Inflammatory macrophage (primary cell): Measurements from ENCODE around the gene TANC1.
"Not testable (repeated sequence)": the region's sequence is repeated elsewhere in the genome, so short reads cannot be mapped to it uniquely, and the experiment has no call there.

ENCODE experiments used
- DNase-seq, 2 donors: peaks; one replicate each; pipeline ENCODE4 v3.0.0-alpha.2; 2020 to 2022

The TANC1 gene

DNA sequence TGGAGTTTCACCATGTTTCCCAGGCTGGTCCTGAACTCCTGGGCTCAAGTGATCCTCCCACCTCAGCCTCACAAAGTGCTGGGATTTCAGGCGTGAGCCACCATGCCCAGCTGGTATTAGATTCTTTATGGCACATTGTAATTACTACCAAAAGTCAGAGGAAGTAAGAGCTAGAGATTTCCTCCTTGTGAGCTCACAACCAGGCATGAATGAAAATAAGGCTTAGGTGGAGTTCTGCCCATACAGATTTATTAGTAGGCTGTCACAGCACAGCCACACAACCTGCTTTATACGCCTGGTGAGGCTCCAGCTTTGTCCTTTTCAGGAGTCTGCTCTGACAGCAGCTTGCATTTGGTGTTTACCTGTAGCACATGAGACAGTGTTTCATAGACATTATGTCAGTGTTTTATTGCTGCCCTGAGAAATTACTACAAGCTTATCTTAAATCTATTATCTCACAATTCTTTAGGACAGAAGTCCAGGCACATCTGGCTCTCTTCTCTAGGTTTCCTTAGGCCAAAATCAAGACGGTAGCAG, 156.6 kb downstream of the TANC1 start:
- DNase-seq = peak; percentile 6 to 34

DNA sequence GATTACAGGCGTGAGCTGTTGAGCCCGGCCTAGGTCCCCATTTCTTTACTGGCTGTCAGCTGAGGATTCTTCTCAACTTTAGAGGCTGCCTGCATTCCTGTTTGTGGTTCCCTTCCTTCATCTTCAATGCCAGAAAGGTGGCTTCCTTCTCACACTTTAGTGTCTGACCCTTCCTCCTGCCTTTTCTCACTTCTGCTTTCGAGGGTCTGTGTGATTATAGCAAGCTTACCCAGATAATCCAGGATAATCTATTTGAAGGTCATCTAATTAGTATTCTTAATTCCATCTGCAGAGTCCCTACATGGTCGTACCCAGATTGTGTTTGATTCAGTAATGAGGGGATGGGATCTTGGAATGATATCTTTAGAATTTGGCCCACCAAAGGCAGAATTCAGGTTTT, 157.4 kb downstream of the TANC1 start:
- DNase-seq = no peak

DNA sequence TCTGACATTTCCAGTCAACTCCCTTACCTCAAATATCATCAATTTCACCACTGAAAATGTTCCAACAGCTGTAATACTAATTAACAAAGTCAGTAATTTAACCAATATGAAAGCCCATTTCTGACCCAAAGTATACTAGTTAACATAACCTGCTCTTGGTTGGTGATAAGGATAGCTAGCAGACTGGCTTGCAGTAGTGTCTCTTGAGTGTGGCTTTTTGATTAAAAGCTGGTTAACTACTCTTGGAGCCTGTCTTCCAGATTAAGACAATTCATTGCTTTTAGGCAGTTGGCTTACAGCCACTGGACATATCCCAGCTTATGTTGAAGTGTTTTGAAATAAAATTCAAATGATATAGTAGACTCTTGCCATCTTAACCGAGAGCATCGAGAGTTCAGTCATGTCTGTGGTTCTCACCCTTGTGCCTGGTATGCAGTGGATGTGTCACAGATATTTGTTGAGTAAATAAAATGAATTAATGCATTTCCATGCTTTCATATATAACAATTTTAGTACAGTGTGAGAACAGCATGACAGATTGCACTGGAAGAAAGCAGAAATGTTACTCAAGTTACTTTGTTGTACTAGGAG, 158.1 kb downstream of the TANC1 start:
- DNase-seq = no peak

DNA sequence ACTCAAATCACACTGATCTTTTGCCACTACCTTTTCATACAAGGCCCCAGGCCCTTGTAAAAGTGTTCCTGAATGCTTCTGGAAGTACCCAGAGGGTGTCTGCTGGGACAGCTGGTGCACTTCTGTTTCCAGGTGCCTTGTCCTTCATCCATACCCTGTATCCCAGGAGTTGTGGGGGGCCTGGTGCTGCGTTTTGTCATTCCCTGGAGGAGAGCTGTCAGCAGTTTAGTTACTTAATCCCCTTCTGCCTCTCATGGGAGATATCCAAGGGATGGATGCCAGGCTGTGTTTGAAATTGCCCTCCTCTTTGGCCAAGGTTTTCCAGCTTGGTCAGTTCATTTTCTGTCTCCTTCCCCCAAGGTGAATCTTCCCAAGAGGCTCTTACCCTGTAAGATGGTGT, 159.8 kb downstream of the TANC1 start:
- DNase-seq = no peak

DNA sequence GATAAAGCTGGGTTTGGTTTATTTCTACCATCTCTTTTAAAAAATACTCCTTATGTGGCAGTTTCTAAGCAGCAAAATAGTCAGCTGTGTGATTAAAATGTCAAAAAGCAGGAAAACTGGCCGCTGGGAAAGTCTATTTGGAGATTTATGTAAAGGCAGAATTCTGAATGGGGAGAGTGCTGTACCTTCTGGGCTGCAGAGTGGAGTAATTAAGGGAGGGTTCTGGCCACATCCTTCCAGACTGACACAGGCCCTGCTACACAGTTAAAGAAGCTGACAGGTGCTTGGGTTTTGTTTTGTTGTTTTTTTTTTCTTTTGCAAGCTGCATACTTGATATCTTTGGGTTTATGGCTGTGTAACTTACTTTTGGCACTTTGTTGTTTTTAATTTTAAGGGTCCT, 160.8 kb downstream of the TANC1 start:
- DNase-seq = no peak

DNA sequence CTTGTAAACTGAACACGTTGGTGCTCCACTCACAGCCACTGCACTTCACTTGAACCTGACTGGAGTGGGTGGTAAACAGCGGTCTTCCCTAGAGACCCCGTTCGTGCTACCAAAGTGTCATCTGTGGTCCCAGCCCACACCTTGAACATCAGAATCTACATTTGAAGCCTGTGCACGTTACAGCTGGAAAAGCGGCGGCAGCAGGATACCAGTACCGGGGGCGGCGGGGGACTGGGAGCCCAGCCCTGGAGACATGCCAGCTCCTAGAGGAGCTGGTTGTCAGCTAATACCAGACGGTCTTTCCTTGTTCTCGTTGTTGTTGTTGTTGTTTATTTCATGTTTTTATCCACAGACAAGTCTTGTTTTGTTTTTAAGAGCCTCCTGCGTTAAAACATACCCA, 161.4 kb downstream of the TANC1 start:
- no peak for DNase-seq

DNA sequence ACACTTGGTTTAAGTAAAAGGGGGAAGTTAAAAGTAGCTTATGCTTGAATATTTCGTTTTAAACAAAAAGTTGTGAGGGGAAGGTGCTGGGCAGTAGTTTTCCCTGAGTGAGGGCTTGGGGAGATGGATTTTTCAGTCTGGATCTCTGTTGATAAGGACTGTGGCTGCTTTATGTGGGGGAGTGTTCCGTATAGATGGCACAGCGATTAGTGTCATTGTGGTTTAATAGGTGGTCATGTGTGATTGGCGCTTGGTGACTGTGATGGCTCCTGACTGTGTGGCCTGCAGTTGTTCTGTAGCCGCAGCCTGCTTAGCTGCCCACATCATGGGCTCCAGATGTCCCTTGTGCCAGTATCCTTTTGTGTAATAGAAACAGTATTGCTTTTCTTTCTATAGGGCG, 161.9 kb downstream of the TANC1 start:
- DNase-seq = peak in 1 of 2 donors; percentile 36

DNA sequence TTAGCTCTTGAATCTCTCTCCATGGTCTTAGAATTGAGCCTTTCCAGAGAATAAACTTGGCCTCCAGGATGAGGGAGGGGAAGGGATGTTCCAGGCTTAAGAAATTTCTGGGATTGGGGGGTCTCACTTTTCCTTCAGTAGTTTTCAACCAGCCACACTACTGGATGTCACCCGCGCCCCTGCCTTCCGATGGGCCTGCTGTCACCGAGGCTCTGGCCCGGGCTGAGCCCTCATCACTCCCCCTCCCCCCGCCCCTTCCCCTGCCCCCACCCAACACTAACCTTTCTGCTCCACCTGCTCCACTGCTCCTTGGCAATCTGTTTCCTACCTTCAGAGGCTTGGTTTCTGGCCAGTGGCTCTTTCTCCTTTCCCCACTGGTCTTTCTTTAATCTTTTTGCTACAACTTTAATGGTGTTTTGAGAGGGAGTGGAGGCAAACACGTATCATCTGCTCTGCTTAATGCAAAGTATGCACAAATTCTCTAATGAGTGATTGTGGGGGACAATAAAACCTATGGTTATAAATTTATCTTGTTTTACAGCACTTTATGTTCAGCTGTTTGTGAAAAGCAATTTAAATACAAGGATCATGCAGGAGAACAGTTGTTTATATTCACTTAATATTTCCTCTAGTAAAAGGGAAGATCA, 162.9 kb downstream of the TANC1 start:
- DNase-seq = no peak

DNA sequence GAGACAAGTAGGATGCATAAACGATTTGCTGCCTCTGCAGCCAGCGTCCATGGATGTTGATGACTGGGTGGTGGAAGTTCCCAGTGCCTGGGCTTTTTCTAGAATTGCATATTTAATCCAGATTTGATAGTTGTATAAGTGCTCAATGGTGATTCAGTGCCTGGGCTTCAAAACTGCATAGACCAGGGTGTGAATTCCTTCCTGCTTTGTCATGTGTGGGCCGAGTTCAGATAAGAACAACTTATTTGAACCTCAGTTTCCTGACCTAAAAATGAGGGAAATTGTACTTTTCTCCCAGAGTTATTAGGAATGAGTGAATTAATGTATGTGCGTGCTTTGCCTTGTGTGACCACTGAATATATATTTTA, 163.5 kb downstream of the TANC1 start:
- DNase-seq = no peak

DNA sequence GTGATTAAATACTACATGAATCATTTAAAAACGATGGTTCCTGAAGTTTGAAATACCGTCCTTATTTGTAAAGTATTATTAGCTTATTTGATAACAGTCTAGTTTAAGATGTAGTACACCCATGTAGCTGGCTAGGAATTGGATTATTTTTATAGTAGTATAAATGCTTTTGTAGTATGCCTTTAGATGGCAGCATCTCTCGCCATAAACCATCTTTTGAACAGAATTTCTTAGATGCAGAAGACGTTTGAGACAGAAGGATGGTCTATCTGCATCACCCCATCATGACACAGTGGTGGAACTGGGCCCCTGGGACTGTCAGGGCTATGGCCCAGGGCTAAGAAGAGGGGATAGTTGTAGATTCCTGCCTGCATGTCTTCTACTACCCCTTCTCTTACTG, 165.4 kb downstream of the TANC1 start:
- peak in 1 of 2 donors; percentile 9 for DNase-seq

DNA sequence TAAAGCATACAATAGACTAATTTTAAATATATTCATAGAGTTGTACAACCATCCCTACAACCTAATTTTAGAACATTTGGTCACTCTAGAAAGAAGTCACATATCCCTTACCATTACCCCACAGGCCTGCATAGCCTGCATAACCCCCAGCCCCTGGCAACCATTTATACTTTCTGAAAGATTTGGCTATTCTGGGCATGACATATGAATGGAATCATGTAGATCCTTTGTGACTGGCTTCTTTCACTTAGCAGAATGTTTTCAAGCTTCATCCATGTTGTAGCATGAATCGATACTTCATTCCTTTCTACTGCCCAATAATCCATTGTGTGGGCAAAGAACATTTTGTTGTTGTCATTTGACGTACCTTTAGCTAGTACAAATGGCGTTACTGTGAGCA, 166.5 kb downstream of the TANC1 start:
- no peak for DNase-seq

DNA sequence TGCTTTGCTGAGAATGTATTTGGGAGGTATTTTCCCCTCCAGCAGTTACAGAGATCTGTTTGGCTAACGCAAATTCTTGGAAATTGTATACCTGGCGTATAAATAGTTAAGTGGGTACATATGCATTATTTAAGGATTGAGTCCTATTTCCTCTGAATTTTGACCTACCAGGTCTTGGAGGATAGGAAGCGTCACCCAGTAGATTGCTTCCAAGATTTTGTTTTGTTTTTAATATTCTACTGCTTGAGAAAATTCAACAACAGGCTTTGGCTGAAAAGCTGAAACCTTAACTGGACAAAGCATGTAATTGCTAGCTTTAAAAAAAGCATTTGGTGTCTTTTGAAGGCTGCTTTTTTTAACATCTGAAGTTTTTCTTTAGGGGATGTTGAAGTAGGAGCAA, 168.0 kb downstream of the TANC1 start:
- DNase-seq = no peak

DNA sequence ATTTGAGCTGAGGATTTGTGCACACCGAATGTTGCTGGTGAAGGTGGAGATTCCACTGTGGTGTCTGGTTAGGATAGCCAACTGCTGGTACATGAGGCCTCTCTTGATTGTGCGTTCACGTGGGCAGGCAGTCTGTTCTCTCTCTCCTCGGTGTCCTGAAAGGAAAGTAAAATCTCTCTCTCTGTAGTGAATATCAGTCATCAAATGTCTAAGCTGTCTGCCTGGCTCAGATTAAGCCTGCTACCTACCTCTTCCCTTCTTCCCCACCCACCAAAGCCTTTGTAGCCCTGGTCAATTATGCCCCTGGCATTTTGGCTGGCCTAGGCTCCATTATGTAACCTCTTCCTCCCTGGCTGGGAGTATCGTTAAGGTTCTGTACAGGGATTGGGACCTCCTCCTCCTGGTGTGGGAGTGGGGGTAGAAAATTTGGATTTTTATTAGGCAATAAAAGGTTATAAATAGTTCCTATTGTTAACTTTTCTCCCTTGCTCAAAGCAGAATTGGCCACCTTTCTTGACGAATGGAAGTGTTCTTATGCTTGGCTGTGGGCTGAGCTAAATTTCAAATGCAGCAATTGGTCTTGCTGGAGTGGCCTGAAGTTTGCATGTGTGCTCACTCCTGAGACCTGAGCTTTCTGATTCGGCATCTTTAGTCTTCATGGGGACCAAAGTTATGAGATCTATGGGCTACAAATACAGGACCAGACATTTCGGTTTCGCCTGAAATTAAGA, 169.2 kb downstream of the TANC1 start:
- no peak for DNase-seq

DNA sequence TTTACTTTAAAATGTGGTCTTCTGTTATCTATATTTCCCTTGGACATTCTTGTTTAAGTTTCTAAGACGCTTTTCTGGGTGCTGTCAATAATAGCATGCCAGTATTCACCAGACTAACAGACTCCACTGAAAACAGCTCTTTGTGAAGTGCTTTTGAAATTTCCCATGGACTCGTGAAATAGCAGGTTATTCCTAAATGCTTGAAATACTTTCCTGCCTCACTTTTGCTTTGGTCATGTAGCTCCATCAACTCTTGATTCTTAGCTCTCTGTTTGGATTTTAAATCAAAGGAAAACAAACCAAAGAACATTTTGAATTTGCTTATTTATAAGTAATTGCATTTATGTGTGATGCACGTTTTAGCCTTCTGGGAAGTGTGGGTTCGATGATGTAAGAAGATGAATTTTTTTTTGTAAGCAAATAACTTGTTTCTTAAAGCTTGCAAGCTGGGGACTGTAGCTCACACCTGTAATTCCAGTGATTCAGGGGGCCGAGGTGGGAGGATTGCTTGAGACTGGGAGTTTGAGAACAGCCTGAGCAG, 170.3 kb downstream of the TANC1 start:
- DNase-seq = no peak

DNA sequence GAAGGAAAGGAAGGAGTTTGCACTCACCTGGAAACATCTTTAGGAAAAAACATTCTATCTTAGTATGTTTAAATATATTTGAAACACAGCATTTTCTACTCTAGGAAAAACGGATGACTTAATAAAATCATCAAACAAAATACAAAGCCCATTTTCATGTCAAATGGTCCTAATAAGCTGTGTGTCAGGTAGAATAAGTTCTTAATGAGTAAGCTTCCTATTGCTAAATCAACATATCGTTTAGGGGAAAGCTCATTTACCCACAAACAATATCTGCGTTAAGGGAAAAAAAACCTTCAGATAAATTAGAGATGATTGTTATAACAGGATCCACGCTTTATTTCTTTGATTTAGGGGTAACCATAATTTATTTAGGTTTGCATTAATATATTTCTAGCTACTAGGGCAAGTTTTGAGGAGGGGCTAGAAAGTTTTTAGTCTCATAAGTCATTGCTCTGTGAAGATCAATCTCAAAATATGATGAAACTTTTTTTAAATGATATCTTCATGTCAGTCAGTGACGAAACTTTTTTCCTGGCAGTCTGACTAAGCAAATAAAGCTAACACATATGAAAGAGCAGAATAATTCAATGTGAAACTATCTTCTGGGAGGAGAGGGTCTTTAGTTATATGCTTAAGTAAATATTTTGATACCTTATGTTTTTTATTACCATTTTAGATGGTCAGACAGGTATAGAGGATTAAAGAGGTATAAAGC, 170.9 kb downstream of the TANC1 start:
- DNase-seq = no peak

DNA sequence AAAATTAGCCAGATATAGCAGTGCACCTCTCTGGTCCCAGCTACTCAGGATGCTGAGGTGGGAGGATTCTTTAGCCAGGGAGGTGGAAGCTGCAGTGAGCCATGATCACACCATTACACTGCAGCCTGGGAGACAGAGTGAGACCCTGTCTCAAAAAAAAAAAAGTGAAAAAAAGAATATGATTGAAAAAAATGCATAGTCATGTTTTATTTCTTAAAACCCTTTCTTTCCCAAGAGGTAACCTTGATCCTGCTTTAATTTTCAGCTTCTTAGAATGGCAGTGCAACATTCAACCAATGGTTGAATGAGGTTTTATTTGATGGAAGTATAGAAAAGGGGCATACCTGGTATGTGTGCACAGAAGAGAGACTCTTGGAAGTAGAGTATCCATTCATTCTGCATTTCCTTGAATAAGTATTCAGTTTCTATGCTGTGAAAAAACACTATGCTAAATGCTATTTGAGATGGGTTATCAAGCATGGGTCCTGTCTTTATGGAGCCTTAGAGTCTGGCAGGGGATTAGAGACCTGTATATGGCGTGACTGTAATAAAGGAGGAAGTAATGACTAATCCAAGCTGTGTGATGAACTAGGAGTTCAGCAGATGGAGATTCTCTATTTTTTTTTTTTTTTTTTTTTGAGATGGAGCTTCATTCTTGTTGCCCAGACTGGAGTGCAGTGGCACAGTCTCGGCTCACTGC, 171.8 kb downstream of the TANC1 start:
- peak; percentile 31 to 42 for DNase-seq

DNA sequence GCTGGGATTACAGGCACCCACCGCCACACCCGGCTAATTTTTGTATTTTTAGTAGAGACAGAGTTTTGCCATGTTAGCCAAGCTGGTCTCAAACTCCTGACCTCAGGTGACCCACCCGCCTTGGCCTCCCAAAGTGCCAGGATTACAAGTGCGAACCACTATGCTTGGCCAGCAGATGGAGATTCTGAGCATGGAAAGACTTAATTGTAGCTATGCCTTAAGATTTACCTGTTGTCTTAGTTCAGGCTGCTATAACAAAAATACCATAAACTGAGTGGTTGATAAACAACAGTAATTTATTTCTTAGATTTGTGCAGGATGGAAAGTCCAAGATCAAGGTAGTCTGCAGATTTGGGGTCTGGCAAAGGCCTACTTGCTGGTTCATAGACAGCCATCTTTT, 172.4 kb downstream of the TANC1 start:
- DNase-seq = not testable (repeated sequence)

DNA sequence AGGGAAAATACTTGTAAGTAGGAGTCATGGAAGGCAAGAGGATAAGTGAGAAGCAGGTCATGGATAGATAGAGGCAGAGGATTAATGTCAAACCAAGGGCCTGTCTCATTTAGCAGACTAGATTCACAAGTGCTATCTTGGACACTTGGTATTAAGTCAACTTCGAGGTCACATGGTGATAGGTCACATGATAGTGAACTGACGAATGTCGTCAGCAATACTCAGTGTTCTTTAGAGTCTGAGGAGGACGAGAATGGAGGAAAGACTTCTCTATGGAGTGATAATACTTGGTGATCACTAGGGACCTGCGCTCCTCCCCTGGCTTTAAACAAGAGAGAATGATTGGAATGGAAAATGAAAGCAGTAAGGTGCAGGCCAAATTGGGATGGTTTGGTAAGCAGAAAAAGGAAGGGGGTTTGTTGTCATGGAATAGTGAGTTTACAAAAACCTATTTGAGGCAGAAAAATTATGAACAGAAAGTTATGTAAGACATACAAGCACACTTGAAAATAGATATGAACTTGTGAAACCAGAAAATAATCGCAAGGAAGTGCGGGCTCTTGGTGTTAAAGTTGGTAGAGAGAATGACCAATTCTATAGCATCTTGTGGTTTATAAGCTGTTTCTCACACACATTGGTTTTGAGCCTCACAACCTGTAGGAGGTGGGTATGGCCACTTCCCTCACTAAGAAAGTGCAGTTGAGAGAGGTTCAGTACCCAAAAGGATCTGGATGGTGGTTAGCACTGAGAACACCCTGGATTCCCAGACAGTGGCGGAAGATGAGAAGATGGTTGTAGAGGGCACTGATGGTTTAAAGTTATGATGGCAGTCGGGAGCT, 176.6 kb downstream of the TANC1 start:
- DNase-seq = no peak

DNA sequence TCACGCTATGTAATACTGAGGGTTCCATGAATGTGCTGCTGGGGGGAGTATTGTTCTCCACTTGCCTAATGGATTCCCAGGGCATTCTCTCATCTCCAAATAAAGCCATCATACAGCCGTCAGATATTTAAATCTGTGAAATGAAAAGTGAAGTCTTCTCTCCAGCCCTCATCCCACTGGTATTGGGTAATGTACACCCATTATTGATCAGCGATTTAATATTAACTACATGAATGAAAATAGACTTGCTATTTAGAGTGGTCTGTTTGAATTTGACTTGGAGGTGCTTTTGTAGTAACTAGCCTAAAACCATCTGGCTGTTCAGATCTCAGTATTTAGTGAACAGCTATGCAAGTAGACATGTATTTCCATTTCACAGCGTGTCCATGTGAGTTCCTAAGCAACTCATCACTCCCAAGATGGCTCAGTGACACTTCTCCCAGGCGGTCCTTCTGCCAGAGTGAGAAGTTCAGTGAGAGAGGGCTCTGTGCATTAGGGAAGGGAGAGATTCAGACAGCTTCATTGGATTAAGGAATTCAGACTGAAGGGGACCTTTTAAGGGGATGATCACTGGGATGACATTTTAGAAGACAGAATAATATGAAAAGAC, 177.4 kb downstream of the TANC1 start:
- DNase-seq = no peak

DNA sequence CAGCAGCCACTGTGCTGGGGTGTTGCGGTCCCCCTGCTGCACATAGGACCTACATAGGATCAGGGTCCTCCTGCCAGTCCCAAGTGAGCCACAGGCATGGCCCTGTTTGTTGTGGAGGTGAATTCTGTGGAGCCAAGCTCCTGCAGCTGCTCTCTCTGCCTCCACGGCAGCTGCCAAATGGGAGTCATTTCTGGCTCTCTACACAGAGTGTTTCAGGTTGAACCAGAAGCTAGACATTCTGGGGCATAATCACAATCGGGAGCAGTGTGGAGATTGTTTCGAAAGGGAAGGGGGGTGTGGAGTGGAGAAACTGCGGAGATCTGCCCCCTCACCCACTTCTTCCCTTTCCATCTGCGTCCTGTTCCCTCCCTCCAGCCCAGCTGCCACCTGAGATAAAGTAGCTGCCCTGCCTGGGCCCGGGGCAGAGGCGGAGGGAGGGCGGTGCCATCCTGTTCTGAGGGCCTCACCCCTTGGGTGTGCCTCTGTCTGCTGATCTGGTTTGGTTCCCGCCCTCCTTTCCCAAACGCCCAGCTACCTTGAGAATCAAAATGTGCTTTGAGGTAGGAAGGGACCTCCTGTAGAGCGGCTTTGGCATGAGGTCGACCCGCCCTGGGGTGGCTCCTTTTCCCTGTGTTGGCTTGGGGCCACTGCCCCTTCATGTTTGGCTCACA, 178.7 kb downstream of the TANC1 start:
- peak in 1 of 2 donors; percentile 10 for DNase-seq
